Liver (tissue), 3 donors: ENCODE measurements around the gene FRAS1.

Source experiments
- FOXA1 ChIP-seq: IDR thresholded peaks from 2 replicates; pipeline ENCODE4 v1.6.1; 2016; ENCODE audit warnings: antibody characterized with exemption
- GABPA ChIP-seq, 2 donors: IDR thresholded peaks in 1 of 2; conservative IDR thresholded peaks in 1 of 2; 2 replicates each; pipeline ENCODE4 v1.6.1; 2016; ENCODE audit warnings: antibody characterized with exemption in 2 of 2, mild to moderate bottlenecking in 1 of 2, moderate library complexity in 1 of 2
- HNF4A ChIP-seq, 2 donors: conservative IDR thresholded peaks; 2 replicates each; pipeline ENCODE4 v1.6.1; 2016; ENCODE audit warnings: antibody characterized with exemption in 2 of 2, mild to moderate bottlenecking in 2 of 2
- JUND ChIP-seq, 2 donors: IDR thresholded peaks; 2 replicates each; pipeline ENCODE4 v1.6.1; 2016; ENCODE audit warnings: antibody characterized with exemption in 2 of 2
- MAX ChIP-seq: IDR thresholded peaks from 2 replicates; pipeline ENCODE4 v1.6.1; 2016; ENCODE audit warnings: antibody characterized with exemption
- NR2F2 ChIP-seq: IDR thresholded peaks from 2 replicates; pipeline ENCODE4 v1.6.1; 2016; ENCODE audit warnings: antibody characterized with exemption
- RAD21 ChIP-seq, 2 donors: IDR thresholded peaks; 2 replicates each; pipeline ENCODE4 v1.6.1; 2016; ENCODE audit warnings: antibody characterized with exemption in 2 of 2, mild to moderate bottlenecking in 2 of 2
- REST ChIP-seq: IDR thresholded peaks from 2 replicates; pipeline ENCODE4 v1.6.1; 2016; ENCODE audit warnings: antibody characterized with exemption, mild to moderate bottlenecking
- SP1 ChIP-seq: IDR thresholded peaks from 2 replicates; pipeline ENCODE4 v1.6.1; 2018; ENCODE audit warnings: antibody characterized with exemption, mild to moderate bottlenecking
- TAF1 ChIP-seq: conservative IDR thresholded peaks from 2 replicates; pipeline ENCODE4 v1.6.1; 2016; ENCODE audit warnings: antibody characterized with exemption, mild to moderate bottlenecking
- YY1 ChIP-seq: IDR thresholded peaks from 2 replicates; pipeline ENCODE4 v1.6.1; 2016; ENCODE audit warnings: antibody characterized with exemption, mild to moderate bottlenecking
- TF ChIP-seq, protein P1 (sequence below): IDR thresholded peaks from 2 replicates; pipeline ENCODE4 v1.6.1; 2016; ENCODE audit warnings: antibody characterized with exemption
- TF ChIP-seq, protein P2 (sequence below): fragments of 150-350 bp; IDR thresholded peaks from 2 replicates; pipeline ENCODE4 v1.5.1; 2017; ENCODE audit warnings: improper control_type of control experiment, low read depth, low read length; ENCODE audit not compliant: missing input control
- donor health status: healthy.
- donor health status: healthy.

- TF ChIP-seq, protein P1, sequence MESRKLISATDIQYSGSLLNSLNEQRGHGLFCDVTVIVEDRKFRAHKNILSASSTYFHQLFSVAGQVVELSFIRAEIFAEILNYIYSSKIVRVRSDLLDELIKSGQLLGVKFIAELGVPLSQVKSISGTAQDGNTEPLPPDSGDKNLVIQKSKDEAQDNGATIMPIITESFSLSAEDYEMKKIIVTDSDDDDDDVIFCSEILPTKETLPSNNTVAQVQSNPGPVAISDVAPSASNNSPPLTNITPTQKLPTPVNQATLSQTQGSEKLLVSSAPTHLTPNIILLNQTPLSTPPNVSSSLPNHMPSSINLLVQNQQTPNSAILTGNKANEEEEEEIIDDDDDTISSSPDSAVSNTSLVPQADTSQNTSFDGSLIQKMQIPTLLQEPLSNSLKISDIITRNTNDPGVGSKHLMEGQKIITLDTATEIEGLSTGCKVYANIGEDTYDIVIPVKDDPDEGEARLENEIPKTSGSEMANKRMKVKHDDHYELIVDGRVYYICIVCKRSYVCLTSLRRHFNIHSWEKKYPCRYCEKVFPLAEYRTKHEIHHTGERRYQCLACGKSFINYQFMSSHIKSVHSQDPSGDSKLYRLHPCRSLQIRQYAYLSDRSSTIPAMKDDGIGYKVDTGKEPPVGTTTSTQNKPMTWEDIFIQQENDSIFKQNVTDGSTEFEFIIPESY: no peak
- no peak for TF ChIP-seq JUND (IDR thresholded peaks at IDR 0.05)
- TF ChIP-seq, protein P2, sequence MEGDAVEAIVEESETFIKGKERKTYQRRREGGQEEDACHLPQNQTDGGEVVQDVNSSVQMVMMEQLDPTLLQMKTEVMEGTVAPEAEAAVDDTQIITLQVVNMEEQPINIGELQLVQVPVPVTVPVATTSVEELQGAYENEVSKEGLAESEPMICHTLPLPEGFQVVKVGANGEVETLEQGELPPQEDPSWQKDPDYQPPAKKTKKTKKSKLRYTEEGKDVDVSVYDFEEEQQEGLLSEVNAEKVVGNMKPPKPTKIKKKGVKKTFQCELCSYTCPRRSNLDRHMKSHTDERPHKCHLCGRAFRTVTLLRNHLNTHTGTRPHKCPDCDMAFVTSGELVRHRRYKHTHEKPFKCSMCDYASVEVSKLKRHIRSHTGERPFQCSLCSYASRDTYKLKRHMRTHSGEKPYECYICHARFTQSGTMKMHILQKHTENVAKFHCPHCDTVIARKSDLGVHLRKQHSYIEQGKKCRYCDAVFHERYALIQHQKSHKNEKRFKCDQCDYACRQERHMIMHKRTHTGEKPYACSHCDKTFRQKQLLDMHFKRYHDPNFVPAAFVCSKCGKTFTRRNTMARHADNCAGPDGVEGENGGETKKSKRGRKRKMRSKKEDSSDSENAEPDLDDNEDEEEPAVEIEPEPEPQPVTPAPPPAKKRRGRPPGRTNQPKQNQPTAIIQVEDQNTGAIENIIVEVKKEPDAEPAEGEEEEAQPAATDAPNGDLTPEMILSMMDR: no peak
- no peak for TF ChIP-seq YY1
- no peak for TF ChIP-seq REST
- TF ChIP-seq TAF1: no peak
- TF ChIP-seq RAD21 (IDR thresholded peaks at IDR 0.05): no peak
- no peak for TF ChIP-seq SP1
- no peak for TF ChIP-seq HNF4A (conservative IDR thresholded peaks at IDR 0.05)
- TF ChIP-seq GABPA (IDR thresholded peaks at IDR 0.05 in 1 of 2, conservative IDR thresholded peaks at IDR 0.05 in 1 of 2): no peak
- no peak for TF ChIP-seq MAX
- TF ChIP-seq FOXA1: no peak
- TF ChIP-seq NR2F2: no peak
Observed at GRCh38 chr4:78022517-78022916, 34.6 kb upstream of the FRAS1 start.
